ENCODE measurements around the gene SRSF3.

SRSF3 gene

DNA sequence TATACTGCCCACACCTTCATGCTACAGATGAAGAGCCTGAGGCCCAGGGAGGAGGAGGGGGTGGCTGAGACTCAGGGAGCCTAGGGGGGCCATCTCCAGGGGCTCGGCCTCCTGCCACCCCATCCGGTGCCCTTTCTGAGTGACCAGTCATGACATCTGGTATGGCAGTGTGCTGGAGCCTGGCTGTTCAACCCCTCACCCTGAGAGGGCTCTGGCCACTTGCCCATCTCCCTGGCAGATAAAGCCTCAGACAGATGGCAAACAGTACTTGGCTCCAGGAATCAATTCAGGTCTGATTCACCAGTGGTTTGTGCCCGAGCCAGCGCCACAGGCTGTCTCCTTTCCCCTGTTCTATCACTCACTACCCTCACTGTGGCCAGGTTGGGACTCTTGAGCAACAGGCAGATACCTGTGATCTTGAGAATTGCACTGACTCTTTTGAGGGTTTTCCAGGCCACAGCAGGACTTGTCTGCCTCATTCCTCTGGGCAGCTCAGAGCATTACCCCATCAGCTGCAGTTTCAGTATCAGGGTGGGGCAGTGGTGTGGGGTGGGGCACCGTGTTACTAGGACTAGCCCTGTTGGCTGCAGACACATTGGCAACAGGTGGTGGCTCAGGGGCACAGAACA lies 22.8 kb downstream of the SRSF3 start:
- peak; percentile 81 for ATAC-seq
- TF ChIP-seq ZC3H10 (CRISPR knock-in tag; IDR thresholded peaks at IDR 0.05) (no peak), ZNF8 (CRISPR knock-in tag; IDR thresholded peaks at IDR 0.05) (0 out of 2 replicates have a peak, but pooled peaks have one; percentile 19), ESRRG (CRISPR knock-in tag; IDR thresholded peaks at IDR 0.05) (no peak), ARNTL (CRISPR knock-in tag; IDR thresholded peaks at IDR 0.05; ENCODE audit: borderline replicate concordance, low read depth) (no peak), RARB (CRISPR knock-in tag; IDR thresholded peaks at IDR 0.05) (no peak), ZNF70 (CRISPR knock-in tag; IDR thresholded peaks at IDR 0.05) (no peak), CSDC2 (CRISPR knock-in tag; IDR thresholded peaks at IDR 0.05) (no peak), PPARA (CRISPR knock-in tag; IDR thresholded peaks at IDR 0.05; ENCODE audit: borderline replicate concordance) (no peak), TCF4 (CRISPR knock-in tag; IDR thresholded peaks at IDR 0.05; ENCODE audit: borderline replicate concordance) (peak; percentile 82; the same call in 1 of the 2 replicates), ZNF565 (CRISPR knock-in tag; conservative IDR thresholded peaks at IDR 0.05; ENCODE audit: low read depth) (no peak), SNAI2 (CRISPR knock-in tag; IDR thresholded peaks at IDR 0.05) (no peak), ZFP30 (CRISPR knock-in tag; IDR thresholded peaks at IDR 0.05) (no peak), TOX (CRISPR knock-in tag; IDR thresholded peaks at IDR 0.05; ENCODE audit: borderline replicate concordance) (no peak), BACH2 (CRISPR knock-in tag; IDR thresholded peaks at IDR 0.05; ENCODE audit: borderline replicate concordance) (no peak), ZFP3 (CRISPR knock-in tag; IDR thresholded peaks at IDR 0.05) (0 out of 2 replicates have a peak, but pooled peaks have one; percentile 16), OSR1 (CRISPR knock-in tag; IDR thresholded peaks at IDR 0.05) (no peak), ISL1 (CRISPR knock-in tag; IDR thresholded peaks at IDR 0.05) (no peak), GLIS3 (CRISPR knock-in tag; IDR thresholded peaks at IDR 0.05) (no peak)
- TF ChIP-seq, protein P1, sequence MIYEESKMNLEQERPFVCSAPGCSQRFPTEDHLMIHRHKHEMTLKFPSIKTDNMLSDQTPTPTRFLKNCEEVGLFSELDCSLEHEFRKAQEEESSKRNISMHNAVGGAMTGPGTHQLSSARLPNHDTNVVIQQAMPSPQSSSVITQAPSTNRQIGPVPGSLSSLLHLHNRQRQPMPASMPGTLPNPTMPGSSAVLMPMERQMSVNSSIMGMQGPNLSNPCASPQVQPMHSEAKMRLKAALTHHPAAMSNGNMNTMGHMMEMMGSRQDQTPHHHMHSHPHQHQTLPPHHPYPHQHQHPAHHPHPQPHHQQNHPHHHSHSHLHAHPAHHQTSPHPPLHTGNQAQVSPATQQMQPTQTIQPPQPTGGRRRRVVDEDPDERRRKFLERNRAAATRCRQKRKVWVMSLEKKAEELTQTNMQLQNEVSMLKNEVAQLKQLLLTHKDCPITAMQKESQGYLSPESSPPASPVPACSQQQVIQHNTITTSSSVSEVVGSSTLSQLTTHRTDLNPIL (CRISPR knock-in tag; IDR thresholded peaks at IDR 0.05; ENCODE audit: low read depth), result no peak
- TF ChIP-seq, protein P2, sequence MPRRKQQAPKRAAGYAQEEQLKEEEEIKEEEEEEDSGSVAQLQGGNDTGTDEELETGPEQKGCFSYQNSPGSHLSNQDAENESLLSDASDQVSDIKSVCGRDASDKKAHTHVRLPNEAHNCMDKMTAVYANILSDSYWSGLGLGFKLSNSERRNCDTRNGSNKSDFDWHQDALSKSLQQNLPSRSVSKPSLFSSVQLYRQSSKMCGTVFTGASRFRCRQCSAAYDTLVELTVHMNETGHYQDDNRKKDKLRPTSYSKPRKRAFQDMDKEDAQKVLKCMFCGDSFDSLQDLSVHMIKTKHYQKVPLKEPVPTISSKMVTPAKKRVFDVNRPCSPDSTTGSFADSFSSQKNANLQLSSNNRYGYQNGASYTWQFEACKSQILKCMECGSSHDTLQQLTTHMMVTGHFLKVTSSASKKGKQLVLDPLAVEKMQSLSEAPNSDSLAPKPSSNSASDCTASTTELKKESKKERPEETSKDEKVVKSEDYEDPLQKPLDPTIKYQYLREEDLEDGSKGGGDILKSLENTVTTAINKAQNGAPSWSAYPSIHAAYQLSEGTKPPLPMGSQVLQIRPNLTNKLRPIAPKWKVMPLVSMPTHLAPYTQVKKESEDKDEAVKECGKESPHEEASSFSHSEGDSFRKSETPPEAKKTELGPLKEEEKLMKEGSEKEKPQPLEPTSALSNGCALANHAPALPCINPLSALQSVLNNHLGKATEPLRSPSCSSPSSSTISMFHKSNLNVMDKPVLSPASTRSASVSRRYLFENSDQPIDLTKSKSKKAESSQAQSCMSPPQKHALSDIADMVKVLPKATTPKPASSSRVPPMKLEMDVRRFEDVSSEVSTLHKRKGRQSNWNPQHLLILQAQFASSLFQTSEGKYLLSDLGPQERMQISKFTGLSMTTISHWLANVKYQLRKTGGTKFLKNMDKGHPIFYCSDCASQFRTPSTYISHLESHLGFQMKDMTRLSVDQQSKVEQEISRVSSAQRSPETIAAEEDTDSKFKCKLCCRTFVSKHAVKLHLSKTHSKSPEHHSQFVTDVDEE (CRISPR knock-in tag; IDR thresholded peaks at IDR 0.05), result peak; percentile 88
- TF ChIP-seq, protein P3, sequence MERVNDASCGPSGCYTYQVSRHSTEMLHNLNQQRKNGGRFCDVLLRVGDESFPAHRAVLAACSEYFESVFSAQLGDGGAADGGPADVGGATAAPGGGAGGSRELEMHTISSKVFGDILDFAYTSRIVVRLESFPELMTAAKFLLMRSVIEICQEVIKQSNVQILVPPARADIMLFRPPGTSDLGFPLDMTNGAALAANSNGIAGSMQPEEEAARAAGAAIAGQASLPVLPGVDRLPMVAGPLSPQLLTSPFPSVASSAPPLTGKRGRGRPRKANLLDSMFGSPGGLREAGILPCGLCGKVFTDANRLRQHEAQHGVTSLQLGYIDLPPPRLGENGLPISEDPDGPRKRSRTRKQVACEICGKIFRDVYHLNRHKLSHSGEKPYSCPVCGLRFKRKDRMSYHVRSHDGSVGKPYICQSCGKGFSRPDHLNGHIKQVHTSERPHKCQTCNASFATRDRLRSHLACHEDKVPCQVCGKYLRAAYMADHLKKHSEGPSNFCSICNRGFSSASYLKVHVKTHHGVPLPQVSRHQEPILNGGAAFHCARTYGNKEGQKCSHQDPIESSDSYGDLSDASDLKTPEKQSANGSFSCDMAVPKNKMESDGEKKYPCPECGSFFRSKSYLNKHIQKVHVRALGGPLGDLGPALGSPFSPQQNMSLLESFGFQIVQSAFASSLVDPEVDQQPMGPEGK (CRISPR knock-in tag; IDR thresholded peaks at IDR 0.05; ENCODE audit: borderline replicate concordance), result no peak
- TF ChIP-seq, protein P4, sequence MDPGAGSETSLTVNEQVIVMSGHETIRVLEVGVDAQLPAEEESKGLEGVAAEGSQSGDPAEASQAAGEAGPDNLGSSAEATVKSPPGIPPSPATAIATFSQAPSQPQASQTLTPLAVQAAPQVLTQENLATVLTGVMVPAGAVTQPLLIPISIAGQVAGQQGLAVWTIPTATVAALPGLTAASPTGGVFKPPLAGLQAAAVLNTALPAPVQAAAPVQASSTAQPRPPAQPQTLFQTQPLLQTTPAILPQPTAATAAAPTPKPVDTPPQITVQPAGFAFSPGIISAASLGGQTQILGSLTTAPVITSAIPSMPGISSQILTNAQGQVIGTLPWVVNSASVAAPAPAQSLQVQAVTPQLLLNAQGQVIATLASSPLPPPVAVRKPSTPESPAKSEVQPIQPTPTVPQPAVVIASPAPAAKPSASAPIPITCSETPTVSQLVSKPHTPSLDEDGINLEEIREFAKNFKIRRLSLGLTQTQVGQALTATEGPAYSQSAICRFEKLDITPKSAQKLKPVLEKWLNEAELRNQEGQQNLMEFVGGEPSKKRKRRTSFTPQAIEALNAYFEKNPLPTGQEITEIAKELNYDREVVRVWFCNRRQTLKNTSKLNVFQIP (CRISPR knock-in tag; IDR thresholded peaks at IDR 0.05; ENCODE audit: borderline replicate concordance, low read depth), result no peak
- TF ChIP-seq, protein P5, sequence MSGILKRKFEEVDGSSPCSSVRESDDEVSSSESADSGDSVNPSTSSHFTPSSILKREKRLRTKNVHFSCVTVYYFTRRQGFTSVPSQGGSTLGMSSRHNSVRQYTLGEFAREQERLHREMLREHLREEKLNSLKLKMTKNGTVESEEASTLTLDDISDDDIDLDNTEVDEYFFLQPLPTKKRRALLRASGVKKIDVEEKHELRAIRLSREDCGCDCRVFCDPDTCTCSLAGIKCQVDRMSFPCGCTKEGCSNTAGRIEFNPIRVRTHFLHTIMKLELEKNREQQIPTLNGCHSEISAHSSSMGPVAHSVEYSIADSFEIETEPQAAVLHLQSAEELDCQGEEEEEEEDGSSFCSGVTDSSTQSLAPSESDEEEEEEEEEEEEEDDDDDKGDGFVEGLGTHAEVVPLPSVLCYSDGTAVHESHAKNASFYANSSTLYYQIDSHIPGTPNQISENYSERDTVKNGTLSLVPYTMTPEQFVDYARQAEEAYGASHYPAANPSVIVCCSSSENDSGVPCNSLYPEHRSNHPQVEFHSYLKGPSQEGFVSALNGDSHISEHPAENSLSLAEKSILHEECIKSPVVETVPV (CRISPR knock-in tag; IDR thresholded peaks at IDR 0.05), result no peak
